HG03565 (cell line): ENCODE data around the gene RO60.
"Not testable (repeated sequence)": the region's sequence is repeated elsewhere in the genome, so short reads cannot be mapped to it uniquely, and the experiment has no call there.

ENCODE experiments used
- ATAC-seq: cut with Tn5 transposase; IDR thresholded peaks from one replicate; pipeline ENCODE4 v1.9.1; 2021; ENCODE audit warnings: mild to moderate bottlenecking, moderate library complexity; ENCODE audit not compliant: unreplicated experiment

The RO60 gene

DNA sequence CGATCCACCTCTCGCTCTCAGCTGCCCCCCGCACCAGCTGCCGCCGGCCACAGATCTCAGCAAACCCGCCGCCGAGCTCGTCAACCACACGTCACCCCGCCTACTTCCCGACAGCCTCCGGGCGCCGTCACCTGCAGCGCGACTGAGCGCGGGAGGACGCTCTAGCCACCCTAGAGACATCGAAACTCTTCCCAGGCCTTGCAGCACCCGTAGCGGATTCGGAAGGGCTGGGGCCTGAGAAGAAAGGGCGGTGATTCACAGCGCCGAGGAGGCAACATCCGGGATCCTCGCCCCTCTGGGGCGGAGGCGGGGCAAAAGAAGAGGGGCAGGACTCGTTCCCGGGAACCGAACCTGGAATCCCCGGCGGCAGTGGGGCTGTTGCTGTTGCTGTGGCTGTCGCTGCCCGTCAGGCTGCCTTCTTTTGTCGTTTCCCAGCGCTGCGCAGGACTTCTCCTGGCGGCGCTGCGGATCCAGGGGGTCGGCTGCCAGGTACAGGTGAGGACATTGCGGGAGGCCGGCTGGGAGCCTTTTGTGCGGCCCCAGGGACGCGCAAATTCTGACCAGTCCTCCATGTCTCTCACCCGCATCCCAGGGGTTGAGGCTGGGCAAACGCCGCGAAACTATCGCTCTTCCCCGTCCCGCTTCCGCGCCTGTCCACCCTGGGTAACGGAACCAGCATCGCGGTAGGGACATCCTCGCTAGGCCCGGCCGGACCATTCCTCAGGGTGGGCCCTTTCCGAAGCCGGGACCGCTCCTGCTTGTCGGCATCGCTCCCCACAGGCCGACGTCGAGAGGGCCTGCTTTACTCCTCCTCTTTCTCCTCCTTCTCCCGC, at the start of gene RO60, which contains the start of gene UCHL5:
TSS of gene RO60 (plus strand) at position 331 of the 833 bp plus-strand sequence. CDS start 9,443 bp downstream, outside the sequence.
TSS of gene UCHL5 (minus strand) at position 79 of the 833 bp plus-strand sequence. CDS start 100 bp downstream, outside the sequence.
- peak; percentile 89 for ATAC-seq

GRCh38 chr1:193011406-193011805, 48.0 kb upstream of the RO60 start:
- ATAC-seq, result no peak

- no peak for ATAC-seq
Observed at GRCh38 chr1:193013005-193013404, 46.4 kb upstream of the RO60 start.

- no peak for ATAC-seq
Observed at GRCh38 chr1:193013707-193014106, 45.7 kb upstream of the RO60 start.

- ATAC-seq, result no peak
Observed at GRCh38 chr1:193014400-193014799, 45.0 kb upstream of the RO60 start.

- ATAC-seq, result no peak
Observed at GRCh38 chr1:193016788-193017187, 42.6 kb upstream of the RO60 start.

- peak; percentile 67 for ATAC-seq
Observed at GRCh38 chr1:193019442-193020026, 39.9 kb upstream of the RO60 start.

DNA sequence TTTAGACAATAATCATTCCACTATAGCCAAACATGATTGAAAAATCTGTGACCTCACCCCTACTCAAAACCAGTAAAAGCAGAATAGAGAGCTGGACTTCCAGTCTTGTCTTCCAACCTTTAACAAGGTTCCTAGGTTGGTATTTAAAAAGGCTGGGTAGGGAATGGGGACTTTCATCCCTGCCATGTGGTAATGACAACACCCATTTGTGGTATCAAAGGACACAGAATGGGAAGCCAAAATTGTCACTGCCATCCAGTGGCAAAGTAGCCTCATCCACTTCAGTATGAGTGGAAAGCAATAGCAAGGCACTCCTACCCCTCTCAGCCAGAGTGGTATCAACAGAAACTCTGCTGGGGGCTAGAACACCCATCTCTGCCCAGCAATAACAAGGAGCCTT, 34.2 kb upstream of the RO60 start:
- ATAC-seq, result no peak

GRCh38 chr1:193030280-193030679, 29.1 kb upstream of the RO60 start:
- ATAC-seq, result no peak

GRCh38 chr1:193031431-193031830, 28.0 kb upstream of the RO60 start:
- ATAC-seq, result no peak

DNA sequence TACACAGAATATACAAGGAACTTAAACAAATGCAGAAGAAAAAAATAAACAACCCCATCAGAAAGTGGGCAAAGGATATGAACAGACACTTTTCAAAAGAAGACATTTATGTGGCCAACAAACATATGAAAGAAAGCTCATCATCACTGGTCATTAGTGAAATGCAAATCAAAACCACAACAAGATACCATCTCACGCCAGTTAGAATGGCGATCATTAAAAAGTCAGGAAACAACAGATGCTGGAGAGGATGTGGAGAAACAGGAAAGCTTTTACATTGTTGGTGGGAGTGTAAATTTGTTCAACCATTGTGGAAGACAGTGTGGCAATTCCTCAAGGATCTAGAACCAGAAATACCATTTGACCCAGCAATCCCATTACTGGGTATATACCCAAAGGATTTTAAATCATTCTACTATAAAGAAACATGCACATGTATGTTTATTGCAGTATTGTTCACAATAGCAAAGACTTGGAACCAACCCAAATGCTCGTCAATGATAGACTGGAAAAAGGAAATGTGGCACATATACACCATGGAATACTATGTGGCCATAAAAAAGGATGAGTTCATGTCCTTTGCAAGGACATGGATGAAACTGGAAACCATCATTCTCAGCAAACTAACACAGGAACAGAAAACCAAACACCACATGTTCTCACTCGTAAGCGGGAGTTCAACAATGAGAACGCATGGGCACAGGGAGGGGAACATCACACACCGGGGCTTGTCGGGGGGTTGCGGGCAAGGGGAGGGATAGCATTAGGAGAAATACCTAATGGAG, 26.6 kb upstream of the RO60 start:
- not testable (repeated sequence) for ATAC-seq

GRCh38 chr1:193033610-193034009, 25.8 kb upstream of the RO60 start:
- no peak for ATAC-seq

DNA sequence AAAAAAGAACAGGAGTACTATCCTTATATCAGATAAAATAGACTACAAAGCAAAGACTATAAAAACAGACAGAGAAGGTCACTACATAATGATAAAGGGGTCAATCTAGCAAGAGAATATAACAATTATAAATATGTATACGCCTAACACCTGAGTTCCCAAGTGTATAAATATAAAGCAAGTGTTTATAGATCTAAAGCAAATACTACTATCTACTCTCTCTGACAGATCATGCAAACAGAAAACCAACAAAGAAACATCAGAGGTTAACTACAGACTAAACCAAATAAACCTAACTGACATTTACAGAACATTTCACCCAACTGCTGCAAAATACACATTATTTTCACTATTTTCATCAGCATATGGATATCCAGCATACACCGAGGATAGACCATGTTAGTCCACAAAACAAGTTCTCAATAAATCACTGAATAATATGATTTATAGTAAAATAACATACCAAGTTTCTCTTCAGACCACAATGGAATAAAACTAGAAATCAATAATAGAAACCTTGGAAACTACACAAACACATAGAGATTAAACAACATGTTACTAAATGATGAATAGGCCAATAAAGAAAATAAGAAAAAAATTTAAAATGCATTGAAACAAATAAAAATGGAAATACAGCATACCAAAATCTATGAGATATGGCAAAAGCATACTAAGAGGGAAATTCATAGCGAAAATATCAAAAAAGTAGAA, 22.9 kb upstream of the RO60 start:
- ATAC-seq, result no peak

DNA sequence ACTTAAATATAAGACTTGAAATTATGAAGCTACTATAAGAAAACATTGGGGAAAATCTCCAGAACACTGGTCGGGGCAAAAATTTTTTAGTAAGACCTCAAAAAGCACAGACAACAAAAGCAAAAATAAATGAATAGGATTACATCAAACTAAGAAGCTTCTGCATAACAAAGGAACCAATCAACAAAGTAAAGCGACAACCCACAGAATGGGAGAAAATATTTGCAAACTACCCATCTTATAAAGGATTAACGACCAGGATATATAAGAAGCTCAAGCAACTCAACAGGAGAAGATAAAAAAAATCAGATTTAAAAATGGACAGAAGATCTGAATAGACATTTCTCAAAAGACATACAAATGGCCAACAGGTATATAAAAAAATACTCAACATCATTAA, 19.4 kb upstream of the RO60 start:
- no peak for ATAC-seq

DNA sequence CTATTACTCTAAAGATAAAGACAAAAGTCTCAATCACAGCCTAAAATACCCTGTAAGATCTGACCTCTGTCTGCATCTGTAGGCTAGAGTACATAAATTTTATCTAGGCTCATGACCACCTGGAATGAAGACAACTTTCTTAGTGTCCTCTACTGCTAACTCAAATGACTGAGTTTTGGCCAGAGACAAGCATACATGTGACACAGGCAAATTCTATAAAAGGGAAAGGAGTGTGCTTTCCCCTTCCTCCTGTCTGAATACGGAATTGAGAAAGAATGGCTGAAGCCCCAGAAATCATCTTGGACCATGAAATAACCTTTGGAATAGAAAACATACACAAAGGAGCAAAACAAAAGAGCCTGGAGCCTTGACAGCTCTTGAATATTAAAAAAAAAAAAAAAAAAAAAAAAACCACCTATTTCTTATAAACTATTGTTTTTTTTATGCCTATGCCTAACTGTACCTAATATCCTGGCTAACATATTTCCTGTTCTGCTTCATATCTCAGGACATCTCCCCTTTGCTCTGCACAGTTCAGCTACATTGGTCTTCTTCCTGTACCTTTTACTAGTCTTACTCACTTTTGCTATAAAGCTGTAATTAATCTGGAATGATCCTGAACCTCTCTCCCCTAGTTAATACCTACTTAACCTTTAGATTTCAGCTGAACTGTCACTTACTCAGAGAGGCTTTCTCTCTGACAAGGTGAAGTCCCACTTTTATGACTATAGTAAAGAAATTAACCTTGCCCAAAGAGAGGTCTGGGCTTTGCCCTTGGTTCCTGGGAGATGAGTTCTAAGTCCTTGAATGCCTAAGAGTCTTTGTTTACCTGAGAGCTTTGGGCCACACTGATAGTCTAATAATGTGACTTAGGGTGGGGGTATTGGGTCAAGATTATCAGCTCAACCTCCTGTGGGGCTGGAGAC, 16.4 kb upstream of the RO60 start:
- no peak for ATAC-seq

DNA sequence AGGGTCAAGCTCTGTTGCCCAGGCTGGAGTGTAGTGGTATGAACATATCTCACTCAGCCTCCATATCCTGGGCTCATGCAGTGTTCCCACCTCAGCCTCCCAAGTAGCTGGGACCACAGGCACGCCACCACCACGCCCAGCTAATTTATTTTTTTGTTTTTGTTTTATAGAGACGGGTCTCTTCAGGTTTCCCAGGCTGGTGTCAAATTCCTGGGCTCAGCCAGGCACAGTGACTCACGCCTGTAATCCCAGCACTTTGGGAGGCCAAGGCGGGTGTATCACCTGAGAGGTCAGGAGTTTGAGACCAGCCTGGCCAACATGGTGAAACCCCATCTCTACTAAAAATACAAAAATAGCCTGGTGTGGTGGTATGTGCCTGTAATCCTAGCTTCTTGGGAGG, 10.5 kb upstream of the RO60 start:
- not testable (repeated sequence) for ATAC-seq

GRCh38 chr1:193054169-193054675, 5.2 kb upstream of the RO60 start:
- ATAC-seq, result no peak

DNA sequence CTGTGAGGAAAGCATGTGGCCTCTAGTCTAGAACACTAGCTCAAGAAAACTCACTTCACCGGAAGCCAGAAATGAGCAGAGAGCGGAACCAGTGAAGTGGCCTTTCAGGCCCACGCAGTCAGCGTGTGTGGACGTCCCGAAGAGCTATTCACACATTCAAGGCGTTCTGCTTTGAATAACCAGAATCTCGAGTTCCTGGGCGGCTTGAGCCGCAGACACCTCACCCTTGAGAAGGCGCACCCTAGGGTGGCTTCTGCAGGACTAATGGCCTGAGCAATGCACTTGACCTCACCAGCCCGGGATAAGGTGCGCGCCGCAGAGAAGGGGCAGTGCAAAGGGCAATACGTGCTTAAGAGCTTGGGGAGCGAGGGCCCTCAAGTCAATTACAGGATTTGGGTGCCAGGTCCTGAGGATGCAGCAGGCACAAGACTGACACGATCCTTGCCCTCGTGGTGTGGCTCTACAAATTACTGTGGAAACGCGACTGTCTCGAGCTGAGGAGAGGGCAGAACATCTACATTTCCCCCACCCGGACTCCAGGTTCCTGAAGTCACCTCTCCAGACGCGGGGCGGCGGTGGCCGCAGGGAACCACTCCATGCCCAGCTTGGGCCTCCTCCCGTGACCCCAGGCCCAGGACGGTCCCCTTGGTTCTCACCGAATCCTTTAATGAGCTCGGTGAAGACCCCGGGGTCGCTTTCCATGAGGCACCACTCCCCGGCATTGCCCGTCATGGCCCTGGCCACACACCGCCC, 707 bp upstream of the RO60 start:
- peak; percentile 56 for ATAC-seq

DNA sequence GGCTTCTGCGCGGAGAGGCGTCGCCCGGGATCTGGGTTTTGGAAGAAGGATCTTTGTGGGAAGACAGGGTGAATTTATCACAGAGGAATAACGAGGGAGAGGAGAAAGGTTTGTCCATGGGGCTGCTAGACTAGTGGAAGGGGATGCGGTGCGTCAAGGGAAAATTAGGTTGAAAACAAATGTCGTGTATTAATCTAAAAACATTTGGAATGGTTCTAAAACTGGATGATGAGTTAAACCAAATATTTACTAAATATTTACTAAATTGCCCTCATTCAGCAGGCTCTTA, 647 bp downstream of the RO60 start:
- no peak for ATAC-seq
